GM19372 (cell line): ENCODE measurements around the gene ARHGAP8.
"Not testable (repeated sequence)": the region's sequence is repeated elsewhere in the genome, so short reads cannot be mapped to it uniquely, and the experiment has no call there.

ENCODE experiments used
- ATAC-seq: cut with Tn5 transposase; IDR thresholded peaks from one replicate; pipeline ENCODE4 v1.9.1; 2021; ENCODE audit warnings: mild to moderate bottlenecking, low read depth, moderate library complexity; ENCODE audit not compliant: unreplicated experiment

Gene ARHGAP8

DNA sequence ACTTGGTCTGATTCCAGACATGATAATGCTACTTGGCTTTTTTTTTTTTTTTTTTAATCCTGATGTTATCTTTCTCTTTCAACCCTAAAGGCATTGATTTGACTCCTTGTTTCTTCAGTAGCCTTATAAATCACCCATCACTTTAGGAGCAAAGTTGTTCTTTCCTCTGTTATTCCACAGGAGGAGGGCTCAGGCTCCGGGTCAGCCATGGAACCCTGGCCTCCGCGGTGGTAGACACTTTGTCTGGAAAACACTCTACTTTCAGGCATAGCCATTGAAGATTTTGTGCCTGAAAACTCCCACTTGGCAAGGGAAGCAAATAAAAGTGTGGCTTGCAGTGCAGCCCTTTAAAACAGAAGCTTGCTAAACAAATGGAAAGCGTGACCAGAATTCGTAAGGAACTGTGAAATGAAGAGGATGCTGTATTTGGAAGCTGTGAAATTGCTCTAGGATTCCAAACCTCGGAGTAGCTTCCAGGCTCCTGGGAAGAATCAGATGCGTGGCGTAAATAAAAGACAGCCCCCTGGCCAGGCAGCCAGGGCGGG lies 44.9 kb downstream of the ARHGAP8 start:
- no peak for ATAC-seq

DNA sequence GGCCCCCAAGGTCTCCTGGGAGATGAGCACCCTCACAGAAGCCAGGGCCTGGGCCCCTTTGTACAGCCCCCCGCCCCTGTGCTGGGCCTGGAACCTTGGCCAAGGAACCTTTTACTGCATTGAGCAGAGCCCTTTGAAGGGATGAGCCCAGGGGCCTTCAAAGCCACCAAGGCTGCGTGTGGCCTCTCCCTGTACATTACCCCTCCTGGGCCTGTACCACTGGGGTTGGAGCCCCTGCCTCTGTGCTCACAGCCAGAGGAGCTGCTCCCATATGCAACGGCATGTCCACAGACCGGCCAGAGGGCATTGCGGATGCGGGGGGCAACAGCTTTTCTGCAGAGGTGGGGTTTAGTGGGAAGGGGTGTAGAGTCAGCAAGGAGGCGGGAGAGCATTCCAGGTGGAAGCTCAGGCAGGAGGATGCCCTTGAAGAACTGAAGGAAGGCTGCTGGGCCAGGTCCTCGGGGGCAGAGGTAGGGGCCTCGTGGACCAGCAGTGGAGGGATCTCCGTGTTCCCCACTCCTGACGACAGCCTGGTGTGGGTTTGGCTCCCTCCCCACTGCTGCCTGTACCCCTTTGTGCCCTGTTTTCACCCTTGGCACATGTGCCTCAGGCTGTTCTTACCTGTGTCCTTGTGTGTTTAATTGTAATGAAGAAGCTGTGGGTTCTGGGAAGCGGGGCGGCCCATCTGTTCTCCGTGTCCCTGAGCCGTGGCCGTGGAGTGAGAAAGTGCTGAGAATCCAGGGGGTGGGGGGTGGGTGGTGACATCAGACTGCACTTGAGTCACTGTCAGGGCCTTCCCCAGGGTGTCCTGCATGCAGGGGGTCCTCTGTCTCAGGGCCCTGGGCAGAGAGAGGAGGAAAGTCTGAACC lies 46.9 kb downstream of the ARHGAP8 start:
- no peak for ATAC-seq

DNA sequence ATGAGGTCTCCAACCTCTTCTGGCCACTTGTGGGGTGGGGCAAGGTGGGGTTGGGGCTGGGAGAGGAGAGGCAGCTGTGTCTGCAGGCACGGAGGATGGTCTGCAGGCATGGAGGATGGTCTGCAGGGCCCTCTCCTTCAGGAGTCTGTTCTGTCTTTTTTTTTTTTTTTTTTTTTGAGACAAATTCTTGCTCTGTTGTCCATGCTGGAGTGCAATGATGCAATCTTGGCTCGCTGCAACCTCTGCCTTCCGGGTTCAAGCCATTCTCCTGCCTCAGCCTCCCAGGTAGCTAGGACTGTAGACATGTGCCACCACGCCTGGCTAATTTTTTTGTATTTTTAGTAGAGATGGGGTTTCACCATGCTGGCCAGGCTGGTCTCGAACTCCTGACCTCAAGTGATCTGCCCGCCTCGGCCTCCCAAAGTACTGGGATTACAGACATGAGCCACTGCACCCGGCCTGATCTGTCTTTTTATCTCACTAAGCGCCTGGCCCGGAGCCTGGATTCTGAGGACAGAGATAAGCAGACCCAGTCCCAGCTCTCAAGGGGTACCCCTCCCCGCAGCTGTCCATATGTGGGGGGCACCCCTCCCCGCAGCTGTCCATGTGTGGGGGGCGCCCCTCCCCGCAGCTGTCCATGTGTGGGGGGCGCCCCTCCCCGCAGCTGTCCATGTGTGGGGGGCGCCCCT lies 47.7 kb downstream of the ARHGAP8 start:
- not testable (repeated sequence) for ATAC-seq

DNA sequence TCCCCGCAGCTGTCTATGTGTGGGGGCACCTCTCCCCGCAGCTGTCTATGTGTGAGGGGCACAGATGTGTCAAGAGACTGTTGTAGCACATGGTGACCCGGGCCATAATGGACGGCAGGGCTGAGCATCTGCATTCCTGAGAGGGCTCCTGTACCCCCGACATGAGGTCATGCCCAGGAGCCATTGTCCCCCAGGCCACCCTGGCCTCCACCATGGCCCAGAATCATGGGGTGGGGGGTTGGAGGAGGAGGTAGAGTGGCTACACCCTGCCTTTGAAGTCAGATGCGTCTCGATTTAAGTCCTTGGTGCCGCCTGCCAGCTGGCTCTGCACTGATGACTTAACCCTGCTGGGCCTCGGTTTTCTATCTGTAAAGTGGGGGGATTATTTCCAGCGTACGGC lies 49.1 kb downstream of the ARHGAP8 start:
- no peak for ATAC-seq

DNA sequence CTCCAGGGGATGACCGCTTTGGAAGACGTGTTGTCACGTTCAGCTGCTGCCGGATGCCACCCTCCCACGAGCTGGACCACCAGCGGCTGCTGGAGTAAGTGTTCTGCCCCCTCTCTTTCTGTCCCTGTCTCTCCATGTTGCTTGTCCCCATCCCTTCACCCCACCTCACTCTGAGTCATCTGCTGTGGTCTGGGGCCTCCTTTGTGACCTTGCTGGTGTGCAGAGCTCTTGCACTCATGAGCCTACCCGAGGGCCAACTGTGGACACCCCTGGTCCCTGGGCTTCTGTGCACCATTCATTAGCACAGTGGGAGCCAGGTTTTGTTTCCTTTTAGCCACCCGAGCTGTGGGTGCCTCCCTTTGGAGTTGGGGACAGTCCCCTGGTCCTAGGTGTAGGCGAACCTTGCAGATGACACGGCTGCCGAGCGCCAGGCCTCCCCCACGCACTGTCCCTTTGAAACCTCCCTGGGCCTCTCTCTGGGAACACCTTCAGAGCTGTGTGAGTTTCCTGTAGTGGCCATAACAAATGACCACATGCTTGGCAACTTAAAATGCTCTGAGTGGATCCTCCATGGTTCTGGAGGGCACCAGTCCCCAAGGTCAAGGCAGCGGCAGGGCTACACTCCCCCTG lies 49.8 kb downstream of the ARHGAP8 start:
- ATAC-seq = no peak

DNA sequence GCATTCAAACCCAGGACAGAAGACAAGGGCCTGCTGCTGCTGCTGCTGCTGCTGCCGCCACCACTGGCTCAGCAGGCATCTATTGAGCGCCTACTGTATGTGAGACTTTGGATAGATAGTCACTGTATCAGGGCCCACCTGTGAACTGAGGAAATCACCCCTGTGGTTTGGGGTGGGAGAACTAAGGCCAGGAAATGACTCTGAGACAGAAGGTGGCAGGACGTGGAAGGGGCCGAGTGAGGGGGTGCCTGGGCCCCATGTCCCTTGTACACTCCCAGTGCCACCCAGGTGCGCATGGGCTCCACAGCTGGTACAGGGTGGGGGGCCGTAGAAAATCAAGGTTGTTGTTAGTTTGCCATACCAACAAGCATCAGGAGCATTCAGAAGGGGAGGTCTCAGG lies 50.6 kb downstream of the ARHGAP8 start:
- ATAC-seq = no peak

DNA sequence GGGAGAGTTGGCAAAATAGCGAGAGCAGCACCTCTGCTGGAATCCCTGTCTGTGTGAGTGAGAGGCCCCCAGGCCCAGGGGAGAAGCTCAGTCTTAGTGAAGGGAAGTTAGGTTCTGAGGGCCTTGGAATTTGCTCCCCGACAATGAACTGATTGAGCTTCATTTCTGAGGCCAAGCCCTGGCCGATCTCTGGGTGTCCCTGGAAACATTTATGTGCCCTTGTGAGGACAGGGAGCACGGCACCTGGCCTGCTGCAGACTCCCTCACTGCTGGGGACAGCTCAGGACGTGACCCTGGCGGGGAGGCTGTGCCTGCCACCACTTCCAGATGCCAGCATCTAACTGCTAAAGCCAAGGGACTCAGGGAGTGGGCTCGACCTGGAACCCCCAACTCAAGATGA lies 52.0 kb downstream of the ARHGAP8 start:
- no peak for ATAC-seq

DNA sequence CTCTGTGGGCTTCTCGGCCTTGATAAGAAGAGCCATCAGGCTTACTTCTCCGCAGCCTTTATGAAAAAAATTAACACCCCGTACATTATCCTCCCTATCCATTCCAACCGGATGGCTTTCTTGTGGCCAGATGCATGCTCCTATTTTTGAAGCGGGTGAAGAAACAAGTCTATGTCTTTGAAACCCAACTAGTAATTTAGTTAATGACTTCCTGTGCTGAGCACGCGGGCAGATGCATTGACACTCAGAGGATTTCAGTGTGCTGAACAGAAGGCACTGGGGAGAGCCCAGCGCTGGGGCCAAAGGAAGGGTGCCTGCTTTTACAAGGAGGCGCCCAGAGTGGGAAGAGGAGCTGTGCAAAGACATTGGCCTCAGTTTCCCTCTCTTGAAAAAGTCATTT lies 53.3 kb downstream of the ARHGAP8 start:
- no peak for ATAC-seq

DNA sequence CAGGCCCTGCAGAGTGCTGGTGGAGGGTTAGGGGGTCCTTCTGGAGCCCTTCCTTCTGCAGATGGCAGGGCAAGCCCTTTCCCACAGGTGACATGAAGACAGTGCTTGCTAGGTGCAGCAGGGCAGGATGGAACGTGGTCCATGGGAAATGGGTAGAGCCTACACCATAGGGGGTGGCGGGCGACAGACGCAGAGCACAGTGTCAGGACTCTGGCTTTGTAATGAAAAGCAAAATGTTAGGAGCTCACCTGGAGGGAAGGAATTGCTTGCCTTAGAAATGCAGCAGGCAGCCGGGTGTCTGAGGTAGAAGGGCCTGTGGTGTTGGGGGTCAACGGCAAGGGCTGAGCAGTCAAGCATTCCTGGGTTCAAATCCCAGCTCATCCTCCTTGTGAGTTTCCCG lies 54.9 kb downstream of the ARHGAP8 start:
- no peak for ATAC-seq

DNA sequence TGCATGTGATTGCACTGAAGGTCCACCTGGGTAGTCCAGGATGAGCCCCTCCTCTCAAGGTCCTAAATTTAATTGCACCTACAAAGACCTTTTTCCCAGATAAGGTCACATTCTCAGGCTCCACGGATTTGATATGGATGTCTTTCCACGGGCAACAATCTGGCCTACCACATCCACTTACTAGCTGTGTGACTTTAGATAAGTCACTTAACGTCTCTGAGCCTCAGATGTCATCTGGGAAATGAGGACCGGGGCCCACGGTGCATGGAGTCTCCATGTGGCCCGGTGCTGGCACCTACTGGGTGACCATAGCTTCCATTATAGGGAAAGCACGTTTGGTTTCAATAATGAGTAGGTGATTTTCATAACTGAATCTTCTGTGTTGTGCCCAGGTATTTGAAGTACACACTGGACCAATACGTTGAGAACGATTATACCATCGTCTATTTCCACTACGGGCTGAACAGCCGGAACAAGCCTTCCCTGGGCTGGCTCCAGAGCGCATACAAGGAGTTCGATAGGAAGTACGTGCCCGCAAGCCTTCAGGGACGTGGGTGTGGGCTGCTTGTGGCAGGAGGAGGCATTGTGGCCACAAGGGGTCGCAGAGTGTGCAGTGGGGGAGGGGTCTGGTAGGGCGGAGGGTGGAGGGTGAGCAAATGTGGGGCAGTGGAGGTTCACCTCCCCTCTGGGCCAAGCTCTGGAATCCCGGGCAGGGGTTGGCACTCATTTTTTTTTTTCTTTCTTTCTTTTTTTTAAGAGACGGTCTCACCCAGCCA lies 55.7 kb downstream of the ARHGAP8 start:
- no peak for ATAC-seq

DNA sequence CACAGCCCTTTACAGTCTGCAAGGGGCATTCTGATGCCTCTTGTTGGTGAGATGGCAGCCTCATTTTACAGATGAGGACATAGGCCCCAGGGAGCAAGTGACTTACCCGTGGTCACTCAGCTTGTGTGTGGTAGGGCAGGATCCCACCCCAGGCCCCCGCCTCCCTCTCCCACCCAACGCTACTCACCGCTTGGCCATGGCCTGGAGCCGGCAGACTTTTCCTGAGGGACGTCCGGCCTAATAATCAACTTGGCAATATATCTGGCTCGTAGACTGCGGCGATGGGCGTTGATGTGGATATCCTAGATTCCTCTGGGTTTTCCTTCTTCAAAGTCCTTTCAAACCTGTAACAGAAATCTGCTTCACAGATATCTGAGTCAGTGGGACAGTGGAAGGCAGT lies 57.1 kb downstream of the ARHGAP8 start:
- ATAC-seq = no peak

DNA sequence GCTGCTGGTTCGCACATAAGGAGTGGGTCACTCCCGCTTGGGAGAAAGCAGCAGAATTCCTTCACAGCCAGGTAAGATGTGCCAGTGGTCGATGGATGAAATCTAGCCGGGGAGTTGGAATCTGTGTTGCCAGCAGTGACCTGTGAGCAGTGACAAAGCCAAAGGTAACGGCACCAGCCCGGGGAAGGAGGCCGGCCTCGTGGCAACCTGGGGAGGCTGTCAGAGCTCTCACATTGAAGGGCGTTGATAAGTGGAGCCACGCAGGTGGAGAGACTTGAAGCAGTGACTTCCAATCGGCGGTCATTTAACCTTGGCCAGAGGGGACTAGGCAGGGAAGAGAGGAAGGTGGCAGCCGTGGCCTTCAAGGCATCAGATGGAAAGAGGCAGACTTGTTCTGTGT lies 58.8 kb downstream of the ARHGAP8 start:
- no peak for ATAC-seq

DNA sequence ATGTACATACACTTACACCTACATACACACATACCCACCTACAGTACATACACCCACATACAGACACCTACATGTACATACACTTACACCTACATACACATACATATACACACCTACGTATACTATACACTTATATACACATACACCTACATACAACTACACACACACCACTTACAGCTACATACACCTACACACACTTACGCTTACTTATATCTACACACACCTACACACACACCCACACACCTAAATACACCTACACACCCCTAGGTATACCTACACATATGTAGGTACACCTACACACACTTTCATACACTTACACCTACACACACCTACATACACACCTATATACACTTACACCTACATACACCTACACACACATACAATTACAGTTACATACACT lies 61.0 kb downstream of the ARHGAP8 start:
- no peak for ATAC-seq

DNA sequence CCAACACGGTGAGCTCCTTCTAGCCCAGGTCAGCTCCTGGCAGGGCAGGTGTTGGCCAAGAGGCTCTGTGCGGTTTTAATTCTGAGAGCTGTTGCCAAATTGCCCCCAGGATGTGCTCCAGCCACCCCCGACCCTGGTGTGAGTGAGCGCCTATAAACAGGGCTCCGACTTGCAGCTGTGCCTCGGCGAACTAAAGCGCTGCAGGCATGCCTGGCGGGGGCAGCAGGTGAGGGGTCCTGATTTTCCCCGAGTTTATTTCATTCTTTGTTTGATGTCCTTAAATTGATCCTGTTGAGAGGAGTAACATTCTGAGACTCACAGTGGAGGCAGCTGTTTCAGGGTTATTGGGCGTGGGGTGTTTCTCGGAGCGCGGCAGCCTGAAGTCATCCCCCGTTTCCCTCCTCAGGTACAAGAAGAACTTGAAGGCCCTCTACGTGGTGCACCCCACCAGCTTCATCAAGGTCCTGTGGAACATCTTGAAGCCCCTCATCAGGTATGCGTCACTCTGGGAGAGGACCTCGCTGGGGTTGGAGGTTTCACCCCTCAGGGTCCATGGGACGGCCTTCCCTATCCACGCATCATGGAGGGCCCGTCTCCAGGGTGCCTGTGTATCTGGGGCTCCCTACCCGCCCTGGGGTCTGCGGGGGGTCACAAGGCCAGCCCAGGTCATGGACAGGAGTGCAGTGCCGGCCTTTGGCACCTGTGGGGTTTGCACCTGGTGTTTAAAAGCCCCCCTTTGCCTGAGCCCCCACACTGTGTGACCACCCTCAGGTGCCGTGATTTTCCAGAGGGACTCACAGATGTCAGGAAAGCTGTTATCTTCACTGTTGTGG lies 62.1 kb downstream of the ARHGAP8 start:
- no peak for ATAC-seq

DNA sequence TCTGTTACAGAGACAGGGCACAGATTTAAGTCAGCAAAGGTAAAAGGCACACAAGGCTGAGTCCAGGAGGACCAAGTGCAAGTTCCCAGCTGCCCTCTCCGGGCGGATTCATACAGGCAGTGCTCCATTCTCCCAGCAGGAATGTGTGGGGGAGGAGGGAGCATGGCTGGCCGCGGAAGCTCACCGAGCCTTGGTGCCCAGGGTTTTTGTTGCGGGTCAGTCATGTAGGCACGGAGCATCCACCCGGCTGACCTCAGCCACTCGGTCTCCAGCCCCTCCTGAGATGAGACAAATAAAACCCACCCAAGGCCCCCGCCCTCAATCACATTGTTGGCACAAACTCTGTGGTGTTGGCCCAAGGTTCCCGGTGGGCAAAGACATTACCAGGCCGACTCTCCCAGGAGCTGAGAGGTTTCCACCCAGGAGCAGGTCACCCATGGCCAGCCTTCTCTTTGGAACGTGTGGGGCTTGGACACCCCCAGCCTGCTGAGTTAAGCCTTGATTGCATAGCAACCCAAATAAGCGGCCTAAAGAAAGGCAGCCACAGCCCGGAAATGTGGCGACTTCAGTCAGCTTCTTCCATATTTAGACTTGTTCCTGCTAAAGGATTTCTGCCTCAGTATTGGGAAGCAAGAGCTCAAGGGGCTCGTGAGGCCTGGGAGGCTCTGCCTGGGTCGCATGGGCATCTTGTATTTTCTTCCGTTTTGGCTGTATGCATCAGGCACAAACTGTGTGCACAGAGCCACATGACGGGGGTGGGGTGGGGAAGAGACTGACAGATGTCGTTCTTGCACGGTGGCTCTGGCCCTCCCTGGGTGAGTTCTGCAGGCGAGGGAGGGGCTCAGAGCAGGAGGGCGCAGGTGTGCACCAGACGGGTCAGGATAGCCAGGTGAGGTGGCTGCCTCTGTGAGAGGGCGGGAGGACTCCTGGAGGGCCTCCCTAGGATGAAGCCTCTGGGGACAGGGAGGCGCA lies 63.0 kb downstream of the ARHGAP8 start:
- ATAC-seq = no peak

DNA sequence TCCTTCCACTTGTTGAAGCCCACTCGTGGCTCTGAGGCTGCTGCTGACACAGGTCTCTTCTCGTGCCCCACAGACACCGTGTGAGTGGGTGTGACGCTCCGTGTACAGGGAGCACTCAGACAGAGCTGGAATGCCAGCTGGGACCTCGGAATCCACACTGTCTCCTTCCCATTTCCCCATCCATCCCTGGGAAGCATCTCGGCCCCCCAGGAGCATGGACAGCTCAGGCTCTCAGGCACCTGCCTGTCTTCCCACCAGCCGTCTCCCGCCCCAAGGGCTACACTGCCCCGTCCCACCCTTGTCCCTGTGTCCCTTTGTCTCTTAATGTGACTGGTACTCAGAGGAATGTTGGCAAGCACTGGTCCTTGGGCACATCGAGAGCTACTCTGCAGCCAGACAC lies 63.8 kb downstream of the ARHGAP8 start:
- no peak for ATAC-seq

DNA sequence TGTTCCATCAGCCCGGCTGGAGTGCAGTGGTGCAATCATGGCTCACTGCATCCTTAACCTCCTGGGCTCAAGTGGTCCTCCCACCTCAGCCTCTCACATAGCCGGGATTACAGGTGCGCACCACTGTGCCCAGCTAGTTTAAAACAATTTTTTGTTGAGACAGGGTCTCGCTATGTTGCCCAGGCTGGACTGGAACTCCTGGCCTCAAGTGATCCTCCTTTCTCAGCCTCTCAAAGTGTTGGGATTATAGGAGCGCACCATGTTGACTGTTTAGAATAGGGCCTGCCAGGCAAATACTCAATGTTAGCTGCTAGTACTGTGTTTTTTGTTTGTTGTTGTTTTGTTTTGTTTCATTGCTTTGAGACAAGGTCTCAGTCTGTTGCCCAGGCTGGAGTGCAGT lies 66.4 kb downstream of the ARHGAP8 start:
- ATAC-seq = no peak

DNA sequence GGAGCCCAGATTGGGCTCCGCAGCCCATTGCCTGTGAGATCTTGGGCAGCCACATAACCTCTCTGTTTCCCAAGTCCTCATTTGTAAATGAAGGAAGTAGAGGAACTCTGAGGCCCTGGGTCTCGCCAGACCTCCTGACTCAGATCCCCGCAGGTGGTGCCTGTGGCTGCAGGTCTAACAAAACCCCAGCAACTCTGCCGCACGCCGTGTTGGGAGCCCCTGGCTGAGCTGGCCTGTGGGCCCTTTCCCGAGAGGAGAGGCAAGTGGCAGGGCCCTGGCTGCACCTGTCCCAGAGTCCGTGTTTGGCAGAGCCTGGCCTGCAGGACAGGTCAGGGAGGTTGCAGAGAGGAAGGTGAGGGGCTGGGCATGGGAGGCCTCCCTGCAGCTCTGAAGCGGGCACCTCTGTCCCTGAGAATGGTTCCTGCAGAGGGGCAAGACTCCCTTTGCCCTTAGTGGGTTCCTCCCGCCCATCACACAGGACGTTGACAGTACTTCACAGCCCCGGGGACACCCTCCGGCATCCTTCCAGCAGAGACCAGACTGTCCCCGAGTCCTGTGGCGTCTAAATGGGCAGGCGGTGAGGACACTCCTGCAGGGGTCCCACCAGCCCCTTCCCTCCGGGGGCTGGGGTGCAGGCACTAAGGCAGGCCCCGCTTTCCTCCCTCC lies 67.7 kb downstream of the ARHGAP8 start:
- ATAC-seq = no peak
